Epidermal melanocyte (primary cell): Measurements from ENCODE around the gene RPUSD1.
"Not testable (repeated sequence)": the region's sequence is repeated elsewhere in the genome, so short reads cannot be mapped to it uniquely, and the experiment has no call there.

Experiments
- DNase-seq: peaks from one replicate; pipeline ENCODE4 v3.0.0; 2011; ENCODE audit warnings: low spot score; ENCODE audit not compliant: insufficient read length

RPUSD1 gene

DNA sequence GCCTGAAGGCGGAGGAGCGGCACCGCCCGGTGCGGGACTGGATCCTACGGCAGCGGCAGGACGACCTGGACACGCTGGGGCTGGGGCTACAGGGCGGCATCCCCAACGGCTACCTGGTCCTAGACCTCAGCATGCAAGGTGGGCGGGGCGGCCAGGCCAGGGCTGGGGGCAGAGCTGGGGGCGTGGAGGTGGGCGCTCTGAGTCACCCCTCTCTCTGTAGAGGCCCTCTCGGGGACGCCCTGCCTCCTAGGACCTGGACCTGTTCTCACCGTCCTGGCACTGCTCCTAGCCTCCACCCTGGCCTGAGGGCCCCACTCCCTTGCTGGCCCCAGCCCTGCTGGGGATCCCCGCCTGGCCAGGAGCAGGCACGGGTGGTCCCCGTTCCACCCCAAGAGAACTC, 19.8 kb downstream of the RPUSD1 start:
- DNase-seq = no peak

GRCh38 chr16:767743-768235, 20.4 kb downstream of the RPUSD1 start:
- no peak for DNase-seq

DNA sequence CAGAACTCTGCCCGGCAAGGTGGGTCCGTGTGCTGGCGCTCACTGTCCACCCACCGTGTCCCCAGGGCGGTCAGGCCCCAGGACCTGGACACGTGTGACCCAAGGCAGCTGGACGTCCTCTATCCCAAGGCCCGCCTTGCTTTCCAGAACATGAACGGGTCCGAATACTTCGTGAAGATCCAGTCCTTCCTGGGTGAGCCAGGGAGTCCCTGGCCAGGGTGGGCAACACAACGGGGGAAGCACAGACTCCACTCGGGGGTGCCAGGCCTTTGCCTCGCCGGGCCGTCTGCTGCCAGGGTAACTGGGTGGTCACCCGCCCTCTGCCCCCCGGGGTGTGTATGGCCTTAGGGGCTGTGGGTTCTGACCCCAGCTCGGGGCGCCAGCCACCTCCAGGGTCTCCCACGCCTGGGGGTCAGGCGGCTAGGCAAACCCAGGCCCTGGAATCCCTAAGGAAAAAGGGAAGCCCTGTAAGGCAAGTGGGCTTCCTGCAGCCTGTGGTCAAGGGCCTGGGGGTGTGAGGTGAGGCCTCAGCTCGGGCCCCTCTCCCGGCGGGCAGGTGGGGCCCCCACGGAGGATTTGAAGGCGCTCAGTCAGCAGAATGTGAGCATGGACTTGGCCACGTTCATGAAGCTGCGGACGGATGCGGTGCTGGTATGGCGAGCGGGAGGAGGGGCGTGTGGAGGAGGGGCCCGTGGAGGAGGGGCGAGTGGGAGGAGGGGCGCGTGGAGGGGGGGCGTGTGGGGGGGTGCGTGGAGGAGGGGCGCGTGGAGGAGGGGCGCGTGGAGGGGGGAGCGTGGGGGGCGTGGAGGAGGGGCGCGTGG, 21.2 kb downstream of the RPUSD1 start:
- no peak for DNase-seq

DNA sequence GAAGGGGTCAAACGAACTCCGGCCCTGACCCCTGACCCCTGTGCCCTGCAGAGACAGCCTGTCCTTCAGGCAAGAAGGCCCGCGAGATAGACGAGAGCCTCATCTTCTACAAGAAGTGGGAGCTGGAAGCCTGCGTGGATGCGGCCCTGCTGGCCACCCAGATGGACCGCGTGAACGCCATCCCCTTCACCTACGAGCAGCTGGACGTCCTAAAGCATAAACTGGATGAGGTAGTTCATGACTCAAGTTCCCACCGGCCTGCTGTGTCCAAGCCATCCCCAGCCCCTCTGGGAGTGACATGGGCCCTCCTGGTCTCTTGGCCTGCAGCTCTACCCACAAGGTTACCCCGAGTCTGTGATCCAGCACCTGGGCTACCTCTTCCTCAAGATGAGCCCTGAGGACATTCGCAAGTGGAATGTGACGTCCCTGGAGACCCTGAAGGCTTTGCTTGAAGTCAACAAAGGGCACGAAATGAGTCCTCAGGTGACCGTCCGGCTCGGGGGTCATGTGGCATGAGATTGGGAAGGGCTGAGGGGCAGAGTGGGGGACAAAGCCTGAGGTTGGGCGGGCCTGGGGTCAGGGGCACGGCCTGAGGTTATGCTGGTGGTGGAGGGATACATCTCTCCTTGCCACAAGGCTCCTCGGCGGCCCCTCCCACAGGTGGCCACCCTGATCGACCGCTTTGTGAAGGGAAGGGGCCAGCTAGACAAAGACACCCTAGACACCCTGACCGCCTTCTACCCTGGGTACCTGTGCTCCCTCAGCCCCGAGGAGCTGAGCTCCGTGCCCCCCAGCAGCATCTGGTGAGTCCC, 22.0 kb downstream of the RPUSD1 start:
- DNase-seq = no peak

GRCh38 chr16:765488-765865, 22.7 kb downstream of the RPUSD1 start:
- DNase-seq = no peak

DNA sequence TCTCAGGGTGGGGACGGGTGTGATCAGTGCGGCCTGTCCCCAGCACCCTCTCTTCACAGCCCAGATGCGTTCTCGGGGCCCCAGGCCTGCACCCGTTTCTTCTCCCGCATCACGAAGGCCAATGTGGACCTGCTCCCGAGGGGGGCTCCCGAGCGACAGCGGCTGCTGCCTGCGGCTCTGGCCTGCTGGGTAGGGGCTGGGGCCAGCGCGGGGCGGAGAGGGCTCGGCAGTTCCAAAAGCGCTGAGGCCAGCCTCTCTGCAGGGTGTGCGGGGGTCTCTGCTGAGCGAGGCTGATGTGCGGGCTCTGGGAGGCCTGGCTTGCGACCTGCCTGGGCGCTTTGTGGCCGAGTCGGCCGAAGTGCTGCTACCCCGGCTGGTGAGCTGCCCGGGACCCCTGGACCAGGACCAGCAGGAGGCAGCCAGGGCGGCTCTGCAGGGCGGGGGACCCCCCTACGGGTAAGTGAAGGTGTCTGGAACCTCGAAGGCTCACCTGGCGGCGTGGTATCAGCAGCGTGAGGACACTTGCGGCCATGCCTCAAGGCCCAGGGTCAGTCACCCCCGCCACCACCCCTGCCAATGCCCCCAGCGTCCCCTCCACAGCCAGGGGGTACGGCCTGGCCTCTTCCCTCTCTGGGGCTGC, 23.2 kb downstream of the RPUSD1 start:
- DNase-seq = no peak

- no peak for DNase-seq
Observed at GRCh38 chr16:764184-764750, 23.9 kb downstream of the RPUSD1 start.

- DNase-seq = no peak
Observed at GRCh38 chr16:763369-764183, 24.6 kb downstream of the RPUSD1 start.

- no peak for DNase-seq
Observed at GRCh38 chr16:762595-763268, 25.4 kb downstream of the RPUSD1 start.

- no peak for DNase-seq
Observed at GRCh38 chr16:761625-762513, 26.3 kb downstream of the RPUSD1 start.

DNA sequence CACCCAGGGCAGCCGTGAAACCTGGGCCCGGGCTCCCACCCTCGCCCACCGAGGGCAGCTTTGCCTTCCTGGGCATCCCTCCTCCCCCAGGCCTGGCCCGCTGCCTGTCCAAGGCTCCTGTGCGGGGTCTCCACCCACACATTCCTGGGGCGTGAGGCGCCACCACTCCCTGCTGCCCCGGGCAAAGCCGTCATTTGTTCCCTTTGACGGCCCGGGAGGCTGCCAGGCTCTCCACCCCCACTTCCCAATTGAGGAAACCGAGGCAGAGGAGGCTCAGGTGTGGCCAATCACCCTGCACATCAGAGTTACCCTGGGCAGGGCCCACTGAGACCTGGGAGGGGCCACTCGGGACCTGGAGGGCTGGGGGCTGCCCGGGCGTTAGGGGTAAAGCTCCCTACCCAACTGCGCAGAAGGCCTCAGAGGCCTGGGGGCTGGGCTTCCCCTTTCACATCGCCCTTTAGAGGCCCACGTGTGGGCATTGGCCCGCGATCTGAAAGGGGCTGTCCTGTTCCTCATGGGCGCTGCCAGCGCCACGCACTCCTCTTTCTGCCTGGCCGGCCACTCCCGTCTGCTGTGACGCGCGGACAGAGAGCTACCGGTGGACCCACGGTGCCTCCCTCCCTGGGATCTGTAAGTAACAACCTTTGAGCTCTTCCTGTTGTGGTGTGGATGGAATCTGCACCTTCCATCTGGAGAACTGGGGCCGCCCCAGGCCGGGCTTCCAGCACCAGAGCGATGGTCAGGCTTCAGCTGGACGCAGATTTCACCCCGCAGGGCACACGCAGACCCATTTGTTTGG, 27.4 kb downstream of the RPUSD1 start, which contains the start of gene MSLN:
MSLN (plus strand) TSS at position 190 of the 799 bp plus-strand sequence. CDS start 1,947 bp downstream, outside the sequence.
- DNase-seq = no peak

DNA sequence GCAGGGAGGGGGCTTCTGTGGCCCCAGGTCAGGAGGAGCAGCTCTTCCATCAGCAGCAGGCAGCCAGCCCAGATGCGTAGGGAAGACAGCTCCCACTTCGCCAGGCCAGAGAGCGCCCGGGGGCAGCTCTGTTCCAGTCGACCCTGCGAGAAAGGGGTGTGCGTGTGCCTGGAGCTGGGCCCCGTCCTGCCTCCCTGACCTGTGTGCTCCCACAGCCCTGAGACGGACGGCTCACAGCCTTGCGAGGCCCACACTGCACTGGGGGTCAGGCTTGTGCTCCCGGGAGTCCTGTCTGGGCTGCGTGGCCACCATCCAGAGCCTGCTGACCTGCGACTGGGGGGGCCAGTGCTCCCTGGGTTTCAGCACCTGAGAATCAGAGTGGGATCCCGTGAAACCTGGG, 28.1 kb downstream of the RPUSD1 start:
- DNase-seq = no peak

- no peak for DNase-seq
Observed at GRCh38 chr16:759110-759910, 28.9 kb downstream of the RPUSD1 start.

- no peak for DNase-seq
Observed at GRCh38 chr16:756428-756827, 31.8 kb downstream of the RPUSD1 start.

DNA sequence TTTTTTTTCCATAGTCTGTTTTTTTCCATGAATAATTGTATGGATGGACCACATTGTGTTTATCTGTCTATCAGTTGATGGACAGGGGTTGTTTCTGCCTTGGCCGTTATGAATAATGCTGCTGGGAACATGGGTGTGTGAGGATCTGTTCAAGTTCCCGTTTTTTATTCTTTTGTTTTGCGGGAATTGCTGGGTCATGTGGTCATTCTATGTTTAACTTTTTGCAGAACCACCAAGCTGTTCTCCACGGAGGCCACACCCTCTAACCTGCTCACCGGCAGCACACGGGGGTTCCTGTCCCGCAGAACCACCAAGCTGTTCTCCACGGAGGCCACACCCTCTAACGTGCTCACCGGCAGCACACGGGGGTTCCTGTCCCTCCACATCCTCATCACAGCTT, 33.5 kb downstream of the RPUSD1 start:
- DNase-seq = no peak

DNA sequence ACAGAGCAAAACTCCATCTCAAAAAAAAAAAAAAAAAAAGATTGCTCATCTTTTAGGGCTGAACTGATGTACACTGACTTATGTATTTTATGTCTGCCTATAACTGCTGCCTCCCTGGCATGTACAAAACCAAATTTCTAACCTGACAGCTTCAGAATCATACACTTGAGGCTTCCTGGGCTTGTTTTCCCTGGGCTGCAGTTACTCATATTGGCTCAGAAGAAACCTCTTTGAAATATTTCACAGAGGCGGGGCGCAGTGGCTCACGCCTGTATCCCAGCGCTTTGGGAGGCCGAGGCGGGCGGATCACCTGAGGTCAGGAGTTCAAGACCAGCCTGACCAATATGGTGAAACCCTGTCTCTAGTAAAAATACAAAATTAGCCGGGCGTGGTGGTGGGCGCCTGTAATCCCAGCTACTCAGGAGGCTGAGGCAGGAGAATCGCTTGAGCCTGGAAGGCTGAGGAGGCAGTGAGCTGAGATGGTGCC, 34.0 kb downstream of the RPUSD1 start:
- DNase-seq = not testable (repeated sequence)

DNA sequence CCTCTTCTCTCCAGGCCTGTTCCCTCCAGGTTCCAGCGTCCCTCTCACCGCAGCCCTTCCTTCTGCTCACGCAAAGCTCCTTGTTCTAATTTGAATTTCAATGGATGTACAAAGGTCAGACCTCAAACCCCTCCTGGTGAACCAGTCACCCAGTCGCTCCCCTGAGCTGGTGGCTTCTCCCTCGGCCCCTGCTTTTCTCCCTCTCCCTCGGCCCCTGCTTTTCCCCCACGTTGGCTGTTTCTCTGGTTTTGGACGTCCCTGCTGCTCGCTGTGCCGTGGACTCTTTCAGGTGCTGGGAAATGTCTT, 36.2 kb downstream of the RPUSD1 start:
- DNase-seq = no peak
